Ectodermal cell (in vitro differentiated cells): ENCODE measurements around the gene DAPK3.
A peak's percentile ranks its signal among the peaks of the same experiment; 100 is the strongest.

Experiments
- H3K27ac ChIP-seq: 2 replicates; pipeline ENCODE4 v1.7.0; 2013; ENCODE audit warnings: mild to moderate bottlenecking, low read depth, low read length; ENCODE audit not compliant: insufficient read depth, poor library complexity, severe bottlenecking
- H3K27me3 ChIP-seq: 2 replicates; pipeline ENCODE4 v1.7.0; 2013; ENCODE audit warnings: mild to moderate bottlenecking, low read length; ENCODE audit not compliant: insufficient read depth, control insufficient read depth, poor library complexity, severe bottlenecking
- H3K36me3 ChIP-seq: one replicate; pipeline ENCODE4 v1.7.0; 2013; ENCODE audit warnings: low read length; ENCODE audit not compliant: control insufficient read depth, insufficient read depth
- H3K4me1 ChIP-seq: one replicate; pipeline ENCODE4 v1.7.0; 2013; ENCODE audit warnings: low read length; ENCODE audit not compliant: control insufficient read depth, insufficient read depth
- H3K4me3 ChIP-seq: 2 replicates; pipeline ENCODE4 v1.7.0; 2013; ENCODE audit warnings: low read depth, low read length, control low read depth; ENCODE audit not compliant: insufficient read depth
- H3K9me3 ChIP-seq: 2 replicates; pipeline ENCODE4 v1.7.0; 2013; ENCODE audit warnings: mild to moderate bottlenecking, low read length, moderate library complexity; ENCODE audit not compliant: control insufficient read depth
- WGBS, 2 experiments: methylation state at CpG; one replicate each; pipeline ENCODE4 v1.1.7; 2013; ENCODE audit warnings: missing lambda C conversion rate in 2 of 2; 5-methylcytosine and 5-hydroxymethylcytosine counted together

The DAPK3 gene

DNA sequence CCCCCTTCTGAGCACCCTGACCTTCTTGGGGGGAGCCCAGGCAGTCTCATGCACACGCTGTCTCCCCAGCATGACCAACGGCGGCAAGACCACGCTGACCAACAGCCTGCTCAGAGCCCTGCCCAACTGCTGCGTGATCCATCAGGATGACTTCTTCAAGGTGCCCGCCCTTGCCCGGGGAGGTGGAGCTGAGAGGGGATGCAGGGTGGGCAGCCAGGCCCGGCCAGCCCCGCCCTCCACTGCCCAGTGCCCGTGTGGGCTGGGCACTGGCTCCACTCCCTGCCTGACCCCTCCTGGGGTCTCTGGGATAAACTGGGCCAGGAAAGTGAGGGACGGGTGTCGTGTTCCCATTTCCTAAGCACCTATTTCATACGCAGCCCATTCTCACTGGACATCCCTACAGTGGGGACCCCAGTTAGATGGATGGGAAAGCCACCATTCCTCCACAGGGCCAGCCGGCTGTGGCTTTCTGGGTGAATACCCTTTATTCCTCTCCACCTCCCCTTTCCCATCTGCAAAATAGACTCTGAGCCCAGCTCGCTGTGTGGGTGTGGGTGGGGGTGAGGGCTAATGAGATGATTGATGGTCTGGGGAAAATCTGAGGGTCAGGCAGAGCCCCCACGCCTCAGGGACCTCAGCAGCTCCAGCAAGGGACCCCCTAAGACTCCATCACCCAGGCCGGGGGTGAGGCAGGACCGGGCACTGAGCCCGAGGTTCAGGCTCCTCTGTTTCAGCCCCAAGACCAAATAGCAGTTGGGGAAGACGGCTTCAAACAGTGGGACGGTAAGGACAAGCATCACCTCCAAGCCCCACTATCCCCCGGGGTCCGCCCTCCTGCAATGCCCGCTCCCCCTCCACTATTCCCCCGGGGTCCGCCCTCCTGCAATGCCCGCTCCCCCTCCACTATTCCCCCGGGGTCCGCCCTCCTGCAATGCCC lies 34.1 kb downstream of the DAPK3 start:
- H3K36me3 ChIP-seq = no peaks in the 10 kb centered on the region
- H3K4me3 ChIP-seq = no peak overlapping the region
- H3K27ac ChIP-seq = no peak overlapping the region
- H3K9me3 ChIP-seq = no peaks in the 10 kb centered on the region
- H3K27me3 ChIP-seq = peaks cover 21% of the 10 kb centered on the region
- H3K4me1 ChIP-seq = peaks cover 3% of the 10 kb centered on the region
- 91 to 92% methylated on average over 21 to 22 of the region's 29 CpGs for WGBS, 2 experiments

DNA sequence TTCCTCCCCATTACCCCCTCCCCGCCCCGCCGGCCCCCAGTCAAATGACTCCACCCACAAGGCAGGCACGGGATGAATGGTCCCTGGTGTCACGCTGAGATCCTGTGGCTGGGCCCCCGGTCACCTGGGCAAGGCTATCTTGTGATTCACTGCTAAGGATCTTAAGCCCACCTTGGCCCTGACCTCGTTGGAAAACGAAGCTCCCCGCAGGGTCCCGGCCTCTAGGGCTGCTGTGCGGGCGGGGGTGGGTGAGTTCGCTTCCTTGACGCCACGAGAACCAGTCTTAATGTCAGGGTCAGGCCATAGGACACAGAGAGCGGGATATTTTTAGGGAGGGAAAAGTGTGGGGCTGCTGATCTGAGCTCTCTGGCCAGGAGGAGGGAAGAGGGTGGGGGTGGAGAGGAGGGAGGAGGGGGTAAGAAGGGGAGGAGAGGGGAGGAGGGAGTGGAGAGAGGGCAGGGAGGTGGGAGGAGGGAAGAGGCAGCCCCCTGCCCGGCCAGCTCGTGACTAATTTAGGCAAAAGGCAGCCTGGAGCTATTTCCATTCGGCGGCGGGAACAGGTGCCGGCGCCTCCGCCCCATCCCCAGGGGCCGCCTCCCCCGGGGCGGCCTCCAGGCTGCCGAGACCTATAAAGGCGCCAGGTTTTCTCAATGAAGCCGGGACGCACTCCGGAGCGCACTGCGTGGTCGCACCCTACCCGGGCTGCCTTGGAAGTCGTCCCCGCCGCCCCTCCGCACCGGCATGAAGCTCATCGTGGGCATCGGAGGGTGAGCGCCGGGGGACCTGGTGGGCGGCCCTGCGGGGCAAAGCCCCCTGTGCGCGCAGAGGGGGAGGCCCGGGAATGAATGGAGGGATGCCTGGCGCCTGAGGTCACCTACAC lies 37.7 kb downstream of the DAPK3 start, which contains the start of gene NMRK2:
TSS of gene NMRK2 (plus strand) at position 139 of the 880 bp plus-strand sequence. CDS start at position 742, 603 bp downstream.
- H3K4me1 ChIP-seq = peaks cover 3% of the 10 kb centered on the region
- WGBS, 2 experiments = 1% methylated on average over 51 of the region's 51 CpGs
- H3K4me3 ChIP-seq = peak within 1 kb of the TSS; percentile 34
- H3K9me3 ChIP-seq = no peaks in the 10 kb centered on the region
- H3K27me3 ChIP-seq = peaks cover 21% of the 10 kb centered on the region
- no peaks in the 10 kb centered on the region for H3K36me3 ChIP-seq
- H3K27ac ChIP-seq = no peak within 1 kb of the TSS

DNA sequence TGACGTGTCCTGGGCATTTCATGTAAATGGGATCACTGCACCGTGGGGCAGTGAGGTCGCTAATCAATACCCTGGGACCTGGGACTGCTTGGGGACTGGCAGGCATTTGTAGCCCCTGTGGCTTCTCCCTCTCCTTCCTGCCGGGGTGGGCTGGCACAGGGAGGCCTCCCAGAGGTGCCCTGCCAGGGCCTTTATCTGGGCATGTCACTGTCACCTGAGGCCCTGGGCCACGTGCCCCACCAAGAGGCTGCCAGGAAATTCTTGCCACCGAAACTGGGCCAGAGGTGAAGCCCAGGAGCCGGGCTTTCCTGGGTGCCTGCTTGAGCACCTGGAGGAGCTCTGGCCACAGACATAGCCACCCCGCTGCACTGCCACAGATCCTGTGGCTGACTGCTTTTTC lies 39.9 kb downstream of the DAPK3 start:
- 88 to 89% methylated on average over 8 of the region's 8 CpGs for WGBS, 2 experiments
- H3K27ac ChIP-seq = no peak overlapping the region
- peaks cover 21% of the 10 kb centered on the region for H3K27me3 ChIP-seq
- no peaks in the 10 kb centered on the region for H3K9me3 ChIP-seq
- H3K36me3 ChIP-seq = no peaks in the 10 kb centered on the region
- peaks cover 3% of the 10 kb centered on the region for H3K4me1 ChIP-seq
- H3K4me3 ChIP-seq = no peak overlapping the region

DNA sequence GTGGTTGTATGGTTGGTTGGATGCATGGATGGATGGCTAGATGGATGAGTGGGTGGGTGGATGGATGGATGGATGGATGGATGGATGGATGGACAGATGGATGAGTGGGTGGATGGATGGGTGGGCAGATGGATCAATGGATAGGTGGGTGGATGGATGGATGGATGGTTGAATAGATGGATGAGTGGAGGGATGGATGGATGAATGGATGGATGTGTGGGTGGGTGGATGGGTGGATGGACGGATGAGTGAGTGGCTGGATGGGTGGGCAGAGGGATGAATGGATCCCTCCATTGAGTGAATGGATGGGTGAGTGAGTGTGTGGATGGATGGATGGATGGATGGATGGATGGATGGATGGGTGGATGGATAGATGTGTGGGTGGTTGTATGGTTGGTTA lies 47.0 kb downstream of the DAPK3 start:
- H3K27ac ChIP-seq = no peak overlapping the region
- WGBS, 2 experiments = 91 to 95% methylated on average over 1 of the region's 1 CpG
- no peaks in the 10 kb centered on the region for H3K9me3 ChIP-seq
- H3K4me1 ChIP-seq = no peaks in the 10 kb centered on the region
- no peaks in the 10 kb centered on the region for H3K27me3 ChIP-seq
- peaks cover 13% of the 10 kb centered on the region for H3K36me3 ChIP-seq
- no peak overlapping the region for H3K4me3 ChIP-seq

DNA sequence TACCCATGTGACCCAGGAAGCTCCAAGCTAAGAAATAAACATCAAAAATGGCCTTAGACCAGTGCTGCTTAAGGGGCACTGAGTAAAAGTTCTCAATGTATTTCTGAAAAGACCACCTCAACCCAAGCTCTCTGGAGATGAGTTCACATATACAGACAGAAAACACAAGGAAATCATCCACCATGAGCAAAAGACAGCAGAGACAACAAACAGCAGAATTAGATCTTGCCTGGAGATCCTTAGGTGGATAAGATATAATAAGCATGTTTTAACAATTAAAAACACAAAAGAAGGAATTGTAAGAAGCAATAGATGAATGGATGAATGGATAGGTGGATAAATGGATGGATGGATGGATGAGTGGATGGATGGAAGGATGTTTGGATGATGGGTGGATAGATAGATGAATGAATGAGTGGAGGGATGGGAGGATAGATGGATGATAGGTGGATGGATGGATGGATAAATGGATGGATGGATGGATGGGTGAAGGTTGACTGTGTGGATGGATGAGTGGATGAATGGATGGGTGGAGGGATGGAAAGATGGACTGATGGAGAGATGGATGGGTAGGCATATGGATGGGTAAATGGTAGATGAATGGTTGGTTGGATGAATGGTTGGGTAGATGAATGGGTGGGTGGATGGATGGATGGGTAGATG lies 47.7 kb downstream of the DAPK3 start:
- Histone ChIP-seq H3K27me3 (no peaks in the 10 kb centered on the region), H3K36me3 (peaks cover 13% of the 10 kb centered on the region), H3K9me3 (no peaks in the 10 kb centered on the region), H3K27ac (no peak overlapping the region), H3K4me1 (no peaks in the 10 kb centered on the region), H3K4me3 (no peak overlapping the region)

DNA sequence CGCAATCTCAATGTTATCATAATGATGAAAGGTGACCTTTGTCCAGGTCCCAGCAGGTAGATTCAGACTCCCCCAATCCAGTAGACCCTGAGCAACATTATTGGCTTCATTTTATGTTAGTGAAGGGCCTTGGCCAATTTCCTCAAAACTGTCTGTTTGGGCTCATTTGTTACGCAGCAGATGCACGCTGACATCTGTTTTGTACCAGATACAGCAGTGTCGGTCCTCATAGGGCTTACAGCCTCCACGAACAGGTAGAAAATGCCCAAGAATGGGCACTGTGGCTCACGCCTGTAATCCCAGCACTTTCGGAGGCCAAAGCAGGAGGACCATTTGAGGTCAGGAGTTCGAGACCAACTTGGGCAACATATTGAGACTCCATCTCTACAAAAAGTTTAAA lies 51.1 kb downstream of the DAPK3 start:
- no peak overlapping the region for H3K4me3 ChIP-seq
- WGBS, 2 experiments = 91 to 96% methylated on average over 8 of the region's 8 CpGs
- no peaks in the 10 kb centered on the region for H3K4me1 ChIP-seq

DNA sequence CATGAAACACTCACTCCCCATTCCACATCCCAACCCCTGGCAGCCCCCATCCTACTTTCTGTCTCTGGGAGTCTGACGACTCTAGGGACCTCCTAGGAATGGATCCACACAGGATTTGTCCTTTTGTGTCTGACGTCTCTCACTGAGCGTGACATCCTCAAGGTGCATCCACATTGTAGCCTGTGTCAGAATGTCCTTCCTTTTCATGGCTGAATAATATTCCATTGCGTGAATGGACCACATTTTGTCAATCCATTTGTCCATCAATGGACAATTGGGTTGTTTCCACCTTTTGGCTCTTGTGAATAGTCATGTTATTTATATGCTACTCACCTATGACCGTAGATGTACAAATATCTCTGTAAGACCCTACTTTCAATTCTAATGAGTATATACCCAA lies 54.9 kb downstream of the DAPK3 start:
- Histone ChIP-seq H3K36me3 (peaks cover 8% of the 10 kb centered on the region), H3K27me3 (no peaks in the 10 kb centered on the region), H3K9me3 (no peaks in the 10 kb centered on the region), H3K4me3 (no peak overlapping the region), H3K4me1 (no peaks in the 10 kb centered on the region), H3K27ac (no peak overlapping the region)
- WGBS, 2 experiments = 95 to 96% methylated on average over 4 to 5 of the region's 5 CpGs

More for the DNA sequence above, 51.1 kb downstream of the DAPK3 start:
- H3K27ac ChIP-seq = no peak overlapping the region
- H3K36me3 ChIP-seq = peaks cover 12% of the 10 kb centered on the region
- no peaks in the 10 kb centered on the region for H3K27me3 ChIP-seq
- H3K9me3 ChIP-seq = no peaks in the 10 kb centered on the region

DNA sequence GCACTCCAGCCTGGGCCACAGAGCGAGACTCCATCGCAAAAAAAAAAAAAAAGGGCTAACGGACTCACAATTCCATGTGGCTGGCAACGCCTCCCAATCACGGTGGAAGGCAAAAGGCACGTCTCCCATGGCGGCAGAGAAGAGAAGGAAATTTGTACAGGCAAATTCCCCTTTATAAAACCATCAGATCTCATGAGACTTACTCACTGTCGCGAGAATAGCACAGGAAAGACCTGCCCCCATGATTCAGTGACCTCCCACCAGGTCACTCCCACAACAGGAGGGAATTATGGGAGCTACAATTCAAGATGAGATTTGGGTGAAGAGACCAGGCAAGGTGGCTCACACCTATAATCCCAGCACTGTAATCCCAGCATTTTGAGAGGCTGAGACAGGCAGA lies 56.7 kb downstream of the DAPK3 start:
- H3K27me3 ChIP-seq = no peaks in the 10 kb centered on the region
- H3K9me3 ChIP-seq = peaks cover 5% of the 10 kb centered on the region
- no peaks in the 10 kb centered on the region for H3K4me1 ChIP-seq
- H3K4me3 ChIP-seq = no peak overlapping the region
- WGBS, 2 experiments = 92 to 98% methylated on average over 9 of the region's 9 CpGs
- no peak overlapping the region for H3K27ac ChIP-seq
- peaks cover 14% of the 10 kb centered on the region for H3K36me3 ChIP-seq

DNA sequence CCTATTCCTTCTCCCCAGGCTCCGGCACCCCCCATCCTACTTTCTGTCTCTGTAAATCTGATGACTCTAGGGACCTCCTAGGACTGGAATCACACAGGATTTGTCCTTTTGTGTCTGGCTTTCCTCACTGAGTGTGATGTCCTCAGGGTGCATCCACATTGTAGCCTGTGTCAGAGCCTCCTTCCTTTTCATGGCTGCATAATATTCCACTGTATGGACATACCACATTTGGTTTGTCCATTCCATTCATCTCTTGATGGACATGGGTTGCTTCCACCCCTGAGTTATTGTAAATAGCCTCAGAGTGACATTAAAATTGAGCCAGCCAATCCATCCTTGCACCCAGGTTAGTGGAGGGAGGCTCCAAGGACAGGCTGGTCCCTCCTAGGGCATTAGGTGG lies 60.8 kb downstream of the DAPK3 start:
- H3K4me1 ChIP-seq = no peaks in the 10 kb centered on the region
- peaks cover 16% of the 10 kb centered on the region for H3K36me3 ChIP-seq
- WGBS, 2 experiments = 91 to 93% methylated on average over 1 of the region's 1 CpG
- H3K9me3 ChIP-seq = peaks cover 5% of the 10 kb centered on the region
- no peak overlapping the region for H3K4me3 ChIP-seq
- no peak overlapping the region for H3K27ac ChIP-seq
- H3K27me3 ChIP-seq = no peaks in the 10 kb centered on the region
